Sciatic nerve (tissue), 2 donors: ENCODE data around the gene UBE2D3. TPM values are rescaled to one million over a fixed set of nuclear protein-coding genes. Genes with fewer than 3 reads are reported as not detected.

Experiments used
- ATAC-seq: fragments of 200-7000 bp; cut with Tn5 transposase; one replicate; pipeline ENCODE4 v1.9.1; 2020; ENCODE audit warnings: mild to moderate bottlenecking, moderate library complexity
- DNase-seq: peaks from one replicate; pipeline ENCODE4 v3.0.0-alpha.2; 2020; ENCODE audit warnings: low spot score
- intact Hi-C: fragments of 100-400 bp; cut with DNase I; formaldehyde crosslinking; loops from one replicate; pipeline ENCODE4 v1.14.2; 2022
- total RNA-seq: library from RNA; stranded (reverse); fragmentation: NEBNext Ultra II Directional; extraction: Animal tissue kit (Norgen Biotek cat#: 25700); gene quantifications from one replicate; pipeline ENCODE4 v1.2.1, GENCODE V29; 2021
- donor health status: DM: no; HTN: no; CAD: no.
- donor health status: DM: no; HTN: no; CAD: no.

Gene UBE2D3
- total RNA-seq, 1 donor from 2014 or later = 278 TPM

- intact Hi-C loops = no loop called here
- DNase-seq (no peak), ATAC-seq (peak; percentile 4)
These were observed 66.1 kb downstream of the UBE2D3 start for GRCh38 chr4:102761296-102761701.

- ATAC-seq (peak; percentile 99), DNase-seq (peak; percentile 91)
- intact Hi-C loops = no loop called here
These were observed 66.6 kb downstream of the UBE2D3 start, which contains the start of gene MANBA for GRCh38 chr4:102760645-102761295. Gene MANBA, minus strand, starts transcription at chr4:102760968. Its CDS starts 74 bp downstream, at chr4:102760894.

- peak; percentile 80 for ATAC-seq
- DNase-seq = no peak
- intact Hi-C loops = no loop called here
These were observed 67.3 kb downstream of the UBE2D3 start for GRCh38 chr4:102759831-102760644.

- no peak for ATAC-seq
- DNase-seq = no peak
- intact Hi-C loops = no loop called here
These were observed 68.8 kb downstream of the UBE2D3 start for GRCh38 chr4:102758241-102759160.

GRCh38 chr4:102757681-102758080, 69.7 kb downstream of the UBE2D3 start:
- ATAC-seq (no peak), DNase-seq (no peak)
- intact Hi-C loops = no loop called here

GRCh38 chr4:102754044-102754443, 73.3 kb downstream of the UBE2D3 start:
- intact Hi-C loops = no loop called here
- ATAC-seq (no peak), DNase-seq (no peak)

- no peak for DNase-seq
- no peak for ATAC-seq
- intact Hi-C loops = no loop called here
These were observed 75.4 kb downstream of the UBE2D3 start for GRCh38 chr4:102751941-102752340.

Other genes starting within 250 kb of the UBE2D3 start
- gene MANBA, start 66.6 kb downstream of the UBE2D3 start, total RNA-seq = 30.6 TPM
- gene CISD2, start 41.4 kb upstream of the UBE2D3 start, total RNA-seq = 20.5 TPM
- gene SLC9B1, start 192.2 kb upstream of the UBE2D3 start, total RNA-seq = 3.7 TPM
- gene SLC9B2, start 249.2 kb upstream of the UBE2D3 start, total RNA-seq = 19.0 TPM